Uterus (tissue), 2 donors: ENCODE data around the gene XYLT1.

Source experiments
- CTCF ChIP-seq, 4 experiments: fragments of 200-600 bp in 2 of 4; fragments of 450-650 bp in 2 of 4; sonication (generic) in 2 of 4; IDR thresholded peaks; one replicate each; pipeline ENCODE4 v1.5.1; 2016 to 2019; ENCODE audit warnings: antibody characterized with exemption in 4 of 4, mild to moderate bottlenecking in 2 of 4, moderate library complexity in 1 of 4
- POLR2A ChIP-seq, 2 donors: fragments of 450-650 bp; IDR thresholded peaks; one replicate each; pipeline ENCODE4 v1.6.1; 2016; ENCODE audit warnings: antibody characterized with exemption in 2 of 2, mild to moderate bottlenecking in 1 of 2, moderate library complexity in 1 of 2

GRCh38 chr16:17515421-17516210, 44.9 kb upstream of the XYLT1 start:
- TF ChIP-seq CTCF (IDR thresholded peaks at IDR 0.05) (no peak), POLR2A (IDR thresholded peaks at IDR 0.05) (no peak)
